ENCODE data around the gene JAM3.

DNA sequence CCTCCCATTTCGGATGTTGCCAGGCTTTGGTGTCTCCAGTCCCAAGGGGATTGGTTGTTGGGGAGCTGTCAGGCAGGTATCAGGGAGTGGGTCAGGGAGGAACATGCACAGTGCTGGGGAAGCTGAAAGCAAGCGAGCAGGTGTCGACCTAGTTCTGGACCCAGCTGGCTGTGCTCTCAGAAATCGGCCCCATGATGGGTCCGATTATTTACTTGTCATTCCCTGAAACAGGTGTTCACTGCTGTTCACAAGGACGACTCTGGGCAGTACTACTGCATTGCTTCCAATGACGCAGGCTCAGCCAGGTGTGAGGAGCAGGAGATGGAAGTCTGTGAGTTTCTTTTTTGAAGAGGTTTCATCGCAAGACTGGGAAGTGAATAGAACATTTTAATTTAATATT is 76.8 kb downstream of the JAM3 start:
- TF ChIP-seq, protein P1, sequence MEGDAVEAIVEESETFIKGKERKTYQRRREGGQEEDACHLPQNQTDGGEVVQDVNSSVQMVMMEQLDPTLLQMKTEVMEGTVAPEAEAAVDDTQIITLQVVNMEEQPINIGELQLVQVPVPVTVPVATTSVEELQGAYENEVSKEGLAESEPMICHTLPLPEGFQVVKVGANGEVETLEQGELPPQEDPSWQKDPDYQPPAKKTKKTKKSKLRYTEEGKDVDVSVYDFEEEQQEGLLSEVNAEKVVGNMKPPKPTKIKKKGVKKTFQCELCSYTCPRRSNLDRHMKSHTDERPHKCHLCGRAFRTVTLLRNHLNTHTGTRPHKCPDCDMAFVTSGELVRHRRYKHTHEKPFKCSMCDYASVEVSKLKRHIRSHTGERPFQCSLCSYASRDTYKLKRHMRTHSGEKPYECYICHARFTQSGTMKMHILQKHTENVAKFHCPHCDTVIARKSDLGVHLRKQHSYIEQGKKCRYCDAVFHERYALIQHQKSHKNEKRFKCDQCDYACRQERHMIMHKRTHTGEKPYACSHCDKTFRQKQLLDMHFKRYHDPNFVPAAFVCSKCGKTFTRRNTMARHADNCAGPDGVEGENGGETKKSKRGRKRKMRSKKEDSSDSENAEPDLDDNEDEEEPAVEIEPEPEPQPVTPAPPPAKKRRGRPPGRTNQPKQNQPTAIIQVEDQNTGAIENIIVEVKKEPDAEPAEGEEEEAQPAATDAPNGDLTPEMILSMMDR (IDR thresholded peaks at IDR 0.05): no peak
- no peak for TF ChIP-seq EZH2 (IDR thresholded peaks at IDR 0.05; ENCODE audit: borderline replicate concordance, insufficient read depth, low read depth, low read length, poor library complexity, severe bottlenecking)

Data from B cell (primary cell).